Measurements from ENCODE around the gene PRR36. TPM values are rescaled to one million over a fixed set of nuclear protein-coding genes. Genes with fewer than 3 reads are reported as not detected.
A peak's percentile ranks its signal among the peaks of the same experiment; 100 is the strongest.

The PRR36 gene
- total RNA-seq, 6 donors from 2014 or later: 0.46 to 9.4 (median 2.7) TPM

- TF ChIP-seq POLR2A (IDR thresholded peaks at IDR 0.05): no peak
- no peak for TF ChIP-seq CTCF (IDR thresholded peaks at IDR 0.05)
- TF ChIP-seq EP300 (IDR thresholded peaks at IDR 0.05): no peak
- no peak for TF ChIP-seq POLR2AphosphoS5 (IDR thresholded peaks at IDR 0.05)
- H3K27ac ChIP-seq: no peak overlapping the region
- H3K4me1 ChIP-seq: peaks cover 9 to 26% (median 17%) of the 10 kb centered on the region in 4 donors
- H3K27me3 ChIP-seq: peaks cover 0 to 13% (median 3%) of the 10 kb centered on the region in 4 donors
- H3K9me3 ChIP-seq: no peaks in the 10 kb centered on the region
- DNase-seq (peak in 1 of 2 donors; percentile 62), ATAC-seq (ENCODE audit: low FRiP score in 2 of 2) (no peak)
- WGBS, 2 donors: 73 to 89% methylated on average over 21 to 28 of the region's 29 CpGs
- H3K36me3 ChIP-seq: peaks cover 0 to 6% (median 3%) of the 10 kb centered on the region in 4 donors
- H3K4me3 ChIP-seq: no peak overlapping the region
These were observed 15.9 kb downstream of the PRR36 start for GRCh38 chr19:7858109-7858770.

GRCh38 chr19:7857727-7858108 is 16.5 kb downstream of the PRR36 start:
- Histone ChIP-seq H3K36me3 (peaks cover 0 to 6% (median 3%) of the 10 kb centered on the region in 4 donors), H3K4me1 (peaks cover 9 to 26% (median 20%) of the 10 kb centered on the region in 4 donors), H3K9me3 (no peaks in the 10 kb centered on the region), H3K4me3 (no peak overlapping the region), H3K27me3 (peaks cover 0 to 11% (median 3%) of the 10 kb centered on the region in 4 donors), H3K27ac (no peak overlapping the region)
- 93 to 97% methylated on average over 4 to 8 of the region's 8 CpGs for WGBS, 2 donors
- TF ChIP-seq CTCF (IDR thresholded peaks at IDR 0.05) (no peak), EP300 (IDR thresholded peaks at IDR 0.05) (no peak), POLR2AphosphoS5 (IDR thresholded peaks at IDR 0.05) (no peak), POLR2A (IDR thresholded peaks at IDR 0.05) (no peak)
- ATAC-seq (ENCODE audit: low FRiP score in 2 of 2) (no peak), DNase-seq (no peak)

- ATAC-seq (ENCODE audit: low FRiP score in 2 of 2) (no peak), DNase-seq (peak in 1 of 2 donors; percentile 50)
- WGBS, 2 donors: 88 to 90% methylated on average over 34 of the region's 38 CpGs
- Histone ChIP-seq H3K9me3 (no peaks in the 10 kb centered on the region), H3K27me3 (peaks cover 0 to 5% (median 2%) of the 10 kb centered on the region in 4 donors), H3K36me3 (peaks cover 0 to 6% (median 3%) of the 10 kb centered on the region in 4 donors), H3K4me3 (no peak overlapping the region), H3K27ac (no peak overlapping the region), H3K4me1 (peaks cover 4 to 18% (median 15%) of the 10 kb centered on the region in 4 donors)
- TF ChIP-seq EP300 (IDR thresholded peaks at IDR 0.05): no peak
These were observed 17.2 kb downstream of the PRR36 start for GRCh38 chr19:7856679-7857663.

GRCh38 chr19:7856109-7856591 is 18.0 kb downstream of the PRR36 start:
- no peak overlapping the region for H3K4me3 ChIP-seq
- H3K9me3 ChIP-seq: no peaks in the 10 kb centered on the region
- peaks cover 0 to 6% (median 3%) of the 10 kb centered on the region in 4 donors for H3K36me3 ChIP-seq
- DNase-seq: no peak
- no peaks in the 10 kb centered on the region for H3K27me3 ChIP-seq
- TF ChIP-seq POLR2A (IDR thresholded peaks at IDR 0.05) (no peak), CTCF (IDR thresholded peaks at IDR 0.05) (no peak), POLR2AphosphoS5 (IDR thresholded peaks at IDR 0.05) (no peak), EP300 (IDR thresholded peaks at IDR 0.05) (no peak)
- no peak overlapping the region for H3K27ac ChIP-seq
- no peak for ATAC-seq (ENCODE audit: low FRiP score in 2 of 2)
- H3K4me1 ChIP-seq: peaks cover 0 to 10% (median 7%) of the 10 kb centered on the region in 4 donors
- 89 to 93% methylated on average over 9 to 16 of the region's 16 CpGs for WGBS, 2 donors
